Calu3 (cell line): ENCODE measurements around the gene COX10. TPM values are rescaled to one million over a fixed set of nuclear protein-coding genes. Genes with fewer than 3 reads are reported as not detected.

Source experiments
- BruUV-seq: library from RNA; stranded (reverse); fragments of 400-500 nt; replicated peaks from 2 replicates; lab custom pipeline; 2021; lab: Mats Ljungman, UMichigan
- CTCF ChIA-PET: fragments of 300-600 bp; sonication (Branson Sonifier 250); formaldehyde crosslinking; loops from one replicate; lab custom pipeline; 2022; ENCODE audit warnings: antibody characterized with exemption; lab: Charles Lee
- DNase-seq: peaks from one replicate; pipeline ENCODE4 v3.0.0; 2022
- H3K27ac Mint-ChIP-seq: one replicate; pipeline ENCODE4 v1.8.0; 2022; ENCODE audit warnings: mixed read lengths; ENCODE audit not compliant: unreplicated experiment
- H3K27me3 Mint-ChIP-seq: one replicate; pipeline ENCODE4 v1.8.0; 2022; ENCODE audit warnings: mixed read lengths; ENCODE audit not compliant: unreplicated experiment
- H3K36me3 Mint-ChIP-seq: one replicate; pipeline ENCODE4 v1.8.0; 2022; ENCODE audit warnings: mild to moderate bottlenecking, moderate library complexity, mixed read lengths; ENCODE audit not compliant: insufficient read depth, unreplicated experiment
- H3K4me1 Mint-ChIP-seq: one replicate; pipeline ENCODE4 v1.8.0; 2022; ENCODE audit warnings: mild to moderate bottlenecking, low read depth, mixed read lengths; ENCODE audit not compliant: unreplicated experiment
- H3K4me3 Mint-ChIP-seq: one replicate; pipeline ENCODE4 v1.8.0; 2022; ENCODE audit warnings: mild to moderate bottlenecking, low read depth, moderate library complexity, mixed read lengths; ENCODE audit not compliant: unreplicated experiment
- H3K9me3 Mint-ChIP-seq: one replicate; pipeline ENCODE4 v1.8.0; 2022; ENCODE audit warnings: low read depth, mixed read lengths; ENCODE audit not compliant: unreplicated experiment
- intact Hi-C: fragments of 100-400 bp; cut with micrococcal nuclease; formaldehyde crosslinking; loops from one replicate; pipeline ENCODE4 v1.10.0; 2022; ENCODE audit not compliant: unreplicated experiment
- total RNA-seq: library from RNA; stranded (reverse); gene quantifications from 2 replicates; pipeline ENCODE4 v1.2.3, GENCODE V29; 2022
- TF ChIP-seq, protein P1 (sequence below): fragments of 200-600 bp; IDR thresholded peaks from one replicate; pipeline ENCODE4 v1.8.0; 2022; ENCODE audit warnings: antibody characterized with exemption; ENCODE audit not compliant: unreplicated experiment

Gene COX10
- total RNA-seq, 1 experiment from 2014 or later = 17.2 TPM

DNA sequence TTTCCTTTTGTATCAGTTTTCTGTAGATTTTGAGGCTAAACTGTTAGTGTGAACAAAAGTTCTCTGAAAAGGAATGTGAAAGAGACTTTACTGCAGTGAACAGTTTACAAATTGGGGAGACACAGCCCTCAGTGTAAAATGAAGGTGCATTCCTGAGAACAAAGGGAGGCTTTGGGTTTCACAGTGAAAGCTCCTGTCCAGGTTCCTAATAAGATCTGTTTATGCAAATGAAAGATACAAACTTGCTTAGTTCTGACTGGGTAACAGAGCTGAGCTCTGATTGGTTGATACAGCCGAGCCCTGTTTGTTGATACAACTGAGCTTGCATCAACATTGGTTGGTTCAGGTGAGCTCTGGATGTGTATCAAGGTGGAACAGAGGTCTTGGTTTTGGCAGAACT lies 175.7 kb downstream of the COX10 start:
- intact Hi-C loops = no loop called here
- Mint-ChIP-seq H3K4me1 (no peaks in the 10 kb centered on the region), H3K36me3 (no peaks in the 10 kb centered on the region), H3K27ac (no peak overlapping the region), H3K27me3 (no peaks in the 10 kb centered on the region), H3K4me3 (no peak overlapping the region), H3K9me3 (no peaks in the 10 kb centered on the region)
- no peak for DNase-seq
- TF ChIP-seq, protein P1, sequence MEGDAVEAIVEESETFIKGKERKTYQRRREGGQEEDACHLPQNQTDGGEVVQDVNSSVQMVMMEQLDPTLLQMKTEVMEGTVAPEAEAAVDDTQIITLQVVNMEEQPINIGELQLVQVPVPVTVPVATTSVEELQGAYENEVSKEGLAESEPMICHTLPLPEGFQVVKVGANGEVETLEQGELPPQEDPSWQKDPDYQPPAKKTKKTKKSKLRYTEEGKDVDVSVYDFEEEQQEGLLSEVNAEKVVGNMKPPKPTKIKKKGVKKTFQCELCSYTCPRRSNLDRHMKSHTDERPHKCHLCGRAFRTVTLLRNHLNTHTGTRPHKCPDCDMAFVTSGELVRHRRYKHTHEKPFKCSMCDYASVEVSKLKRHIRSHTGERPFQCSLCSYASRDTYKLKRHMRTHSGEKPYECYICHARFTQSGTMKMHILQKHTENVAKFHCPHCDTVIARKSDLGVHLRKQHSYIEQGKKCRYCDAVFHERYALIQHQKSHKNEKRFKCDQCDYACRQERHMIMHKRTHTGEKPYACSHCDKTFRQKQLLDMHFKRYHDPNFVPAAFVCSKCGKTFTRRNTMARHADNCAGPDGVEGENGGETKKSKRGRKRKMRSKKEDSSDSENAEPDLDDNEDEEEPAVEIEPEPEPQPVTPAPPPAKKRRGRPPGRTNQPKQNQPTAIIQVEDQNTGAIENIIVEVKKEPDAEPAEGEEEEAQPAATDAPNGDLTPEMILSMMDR = no peak
- BruUV-seq = no TSS peak
- CTCF ChIA-PET = no interaction called here

DNA sequence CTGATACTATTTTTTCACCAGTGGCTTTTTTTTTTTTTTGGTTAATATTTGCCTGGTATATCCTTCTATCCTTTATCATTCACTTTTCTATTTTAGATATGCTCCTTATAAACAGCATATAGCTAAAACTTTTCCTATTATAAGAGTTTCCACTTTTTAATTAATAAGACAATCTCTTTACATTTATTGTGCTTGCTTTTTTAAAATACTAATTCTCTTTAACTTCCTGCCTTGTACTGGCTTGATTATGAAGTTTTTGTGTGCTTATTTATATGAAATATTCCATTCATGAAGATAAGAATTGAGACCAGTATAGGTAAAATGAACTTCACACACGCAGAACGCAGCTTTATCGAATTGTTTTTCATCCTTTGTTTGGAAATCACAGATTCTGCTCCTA lies 176.3 kb downstream of the COX10 start:
- H3K9me3 Mint-ChIP-seq = no peaks in the 10 kb centered on the region
- H3K4me1 Mint-ChIP-seq = no peaks in the 10 kb centered on the region
- intact Hi-C loops = no loop called here
- no peaks in the 10 kb centered on the region for H3K36me3 Mint-ChIP-seq
- H3K27me3 Mint-ChIP-seq = no peaks in the 10 kb centered on the region
- TF ChIP-seq, protein P1 = no peak
- CTCF ChIA-PET = no interaction called here
- BruUV-seq = no TSS peak
- no peak overlapping the region for H3K27ac Mint-ChIP-seq
- H3K4me3 Mint-ChIP-seq = no peak overlapping the region
- no peak for DNase-seq

Other genes with a start within 250 kb of the COX10 start
- gene CDRT15, start 167.4 kb downstream of the COX10 start, total RNA-seq = not detected in 2 replicates
- 0.78 and 0.80 TPM in 2 replicates for gene HS3ST3B1, start 231.6 kb downstream of the COX10 start, total RNA-seq